GM06990 (cell line): ENCODE data around the gene FRMD4A.

ENCODE experiments used
- DNase-seq: peaks from one replicate; pipeline ENCODE4 v3.0.0-alpha.2; 2011; ENCODE audit not compliant: insufficient read length; ENCODE audit errors: extremely low read depth
- H3K27me3 ChIP-seq: replicated peaks from 2 replicates; pipeline ENCODE4 v1.6.0; 2011; ENCODE audit warnings: low read length; ENCODE audit not compliant: control insufficient read depth, insufficient read depth
- H3K36me3 ChIP-seq: 2 replicates; pipeline ENCODE4 v1.5.1; 2011; ENCODE audit warnings: low read length; ENCODE audit not compliant: control insufficient read depth, insufficient read depth
- H3K4me3 ChIP-seq: replicated peaks from 2 replicates; pipeline ENCODE4 v1.5.1; 2011; ENCODE audit warnings: low read depth, mild to moderate bottlenecking, control low read depth, low read length
- CTCF ChIP-seq: IDR thresholded peaks from 2 replicates; pipeline ENCODE4 v1.5.1; 2011; ENCODE audit warnings: low read length, control low read depth, mild to moderate bottlenecking, inconsistent platforms; ENCODE audit not compliant: insufficient read depth, poor library complexity, severe bottlenecking

FRMD4A gene

GRCh38 chr10:13725594-13725993 is 605.1 kb downstream of the FRMD4A start:
- no peak for TF ChIP-seq CTCF
- H3K27me3 ChIP-seq, result no peaks in the 10 kb centered on the region
- H3K36me3 ChIP-seq, result peaks cover 5% of the 10 kb centered on the region; the same call in 1 of the 2 replicates

GRCh38 chr10:13724484-13724883 is 606.2 kb downstream of the FRMD4A start:
- DNase-seq, result no peak
- TF ChIP-seq CTCF, result no peak
- Histone ChIP-seq H3K4me3 (no peak overlapping the region), H3K36me3 (peaks cover 5% of the 10 kb centered on the region; the same call in 1 of the 2 replicates), H3K27me3 (no peaks in the 10 kb centered on the region)

More at GRCh38 chr10:13725594-13725993, 605.1 kb downstream of the FRMD4A start:
- DNase-seq, result no peak
- H3K4me3 ChIP-seq, result no peak overlapping the region

- Histone ChIP-seq H3K27me3 (no peaks in the 10 kb centered on the region), H3K4me3 (no peak overlapping the region), H3K36me3 (peaks cover 5% of the 10 kb centered on the region)
- no peak for DNase-seq
- TF ChIP-seq CTCF, result no peak
These were observed 607.7 kb downstream of the FRMD4A start for GRCh38 chr10:13722747-13723653.

GRCh38 chr10:13721486-13721885 is 609.2 kb downstream of the FRMD4A start:
- no peak overlapping the region for H3K4me3 ChIP-seq
- no peak for DNase-seq
- TF ChIP-seq CTCF, result no peak
- no peaks in the 10 kb centered on the region for H3K27me3 ChIP-seq
- peaks cover 1% of the 10 kb centered on the region for H3K36me3 ChIP-seq

- no peak for DNase-seq
- H3K27me3 ChIP-seq, result no peaks in the 10 kb centered on the region
- H3K36me3 ChIP-seq, result peaks cover 1% of the 10 kb centered on the region
- H3K4me3 ChIP-seq, result no peak overlapping the region
- TF ChIP-seq CTCF, result no peak
These were observed 610.0 kb downstream of the FRMD4A start for GRCh38 chr10:13720699-13721098.
